OCI-LY7 (cell line): Measurements from ENCODE around the gene CARM1. TPM values are rescaled to one million over a fixed set of nuclear protein-coding genes. Genes with fewer than 3 reads are reported as not detected.

Experiments used
- BruUV-seq: library from RNA; stranded (reverse); fragments of 400-500 nt; replicated peaks from 2 replicates; lab custom pipeline; 2021; lab: Mats Ljungman, UMichigan
- CTCF ChIA-PET: fragments of 300-600 bp; sonication (Branson Sonifier 250); formaldehyde crosslinking; loops from one replicate; lab custom pipeline; 2022; ENCODE audit warnings: antibody characterized with exemption; ENCODE audit not compliant: unreplicated experiment; lab: Charles Lee
- POLR2A ChIA-PET: fragments of 300-600 bp; sonication (Branson Sonifier 250); formaldehyde crosslinking; loops from one replicate; lab custom pipeline; 2022; ENCODE audit warnings: antibody characterized with exemption; lab: Charles Lee
- DNase-seq: peaks from one replicate; pipeline ENCODE4 v3.0.0-alpha.2; 2015; ENCODE audit warnings: low spot score
- H2AFZ ChIP-seq: fragments of 200-600 bp; sonication (generic), shearing (Covaris generic); 2 replicates; pipeline ENCODE4 v1.6.1; 2014; ENCODE audit warnings: mild to moderate bottlenecking, antibody characterized with exemption, low read length, moderate library complexity
- H3K27ac ChIP-seq: fragments of 200-600 bp; sonication (generic); 2 replicates; pipeline ENCODE4 v1.5.1; 2014; ENCODE audit warnings: mixed run types, low read depth, mild to moderate bottlenecking, moderate library complexity, low read length, inconsistent platforms; ENCODE audit not compliant: poor library complexity, severe bottlenecking
- H3K36me3 ChIP-seq: fragments of 200-600 bp; sonication (generic); 2 replicates; pipeline ENCODE4 v1.6.1; 2014; ENCODE audit warnings: mild to moderate bottlenecking, antibody characterized with exemption, low read length, moderate library complexity, mixed read lengths; ENCODE audit not compliant: insufficient read depth
- H3K4me1 ChIP-seq: fragments of 200-600 bp; sonication (generic); 2 replicates; pipeline ENCODE4 v1.5.1; 2014; ENCODE audit warnings: mild to moderate bottlenecking, low read length; ENCODE audit not compliant: insufficient read depth, poor library complexity, severe bottlenecking
- H3K4me2 ChIP-seq: fragments of 200-600 bp; sonication (generic); 2 replicates; pipeline ENCODE4 v1.6.1; 2014; ENCODE audit warnings: mild to moderate bottlenecking, low read length
- H3K4me3 ChIP-seq: fragments of 200-600 bp; sonication (generic); 2 replicates; pipeline ENCODE4 v1.5.1; 2014; ENCODE audit warnings: mild to moderate bottlenecking, low read depth, low read length; ENCODE audit not compliant: poor library complexity, severe bottlenecking
- H3K79me2 ChIP-seq: fragments of 200-600 bp; sonication (generic); 2 replicates; pipeline ENCODE4 v1.6.1; 2016; ENCODE audit warnings: low read depth, mild to moderate bottlenecking, low read length, moderate library complexity, mixed read lengths; ENCODE audit not compliant: insufficient read depth
- H3K9me2 ChIP-seq: fragments of 200-600 bp; sonication (generic); 2 replicates; pipeline ENCODE4 v1.6.1; 2016; ENCODE audit warnings: mild to moderate bottlenecking, low read length, mixed read lengths; ENCODE audit not compliant: insufficient read depth
- H3K9me3 ChIP-seq: fragments of 200-600 bp; sonication (generic); 2 replicates; pipeline ENCODE4 v1.6.1; 2014; ENCODE audit warnings: mild to moderate bottlenecking, mixed run types, low read length, mixed read lengths
- H4K20me1 ChIP-seq: fragments of 200-600 bp; sonication (generic); 2 replicates; pipeline ENCODE4 v1.6.1; 2014; ENCODE audit warnings: mild to moderate bottlenecking, antibody characterized with exemption, low read length, moderate library complexity, mixed read lengths; ENCODE audit not compliant: insufficient read depth
- CTCF ChIP-seq: fragments of 200-600 bp; sonication (generic); conservative IDR thresholded peaks from 2 replicates; pipeline ENCODE4 v1.5.1; 2014; ENCODE audit warnings: mild to moderate bottlenecking, antibody characterized with exemption, low read length, moderate library complexity, mixed read lengths
- EZH2phosphoT487 ChIP-seq: fragments of 200-600 bp; sonication (generic); IDR thresholded peaks from 2 replicates; pipeline ENCODE4 v1.6.1; 2018; ENCODE audit warnings: low read depth, borderline replicate concordance, mild to moderate bottlenecking, mixed run types, antibody characterized with exemption, low read length, moderate library complexity, mixed read lengths
- intact Hi-C: fragments of 100-400 bp; cut with micrococcal nuclease; formaldehyde crosslinking; loops from one replicate; pipeline ENCODE4 v1.10.0; 2022; ENCODE audit not compliant: unreplicated experiment
- total RNA-seq, 2 experiments: library from RNA; depleted of rRNA in 1 of 2; stranded (reverse); fragments of >200 nt in 1 of 2; shearing (Covaris generic) in 1 of 2; gene quantifications; 2 replicates each; pipeline ENCODE4 v1.2.3, GENCODE V29; 2014 to 2022

CARM1 gene
- total RNA-seq, 2 experiments from 2014 or later = 41.2 to 107 TPM

- H3K27ac ChIP-seq = no peak overlapping the region
- no peak overlapping the region for H3K4me3 ChIP-seq
- H3K36me3 ChIP-seq = peaks cover 72% of the 10 kb centered on the region; the same call in 1 of the 2 replicates
- H3K4me2 ChIP-seq = no peak overlapping the region
- ChIA-PET CTCF (no interaction called here), POLR2A (no interaction called here)
- TF ChIP-seq EZH2phosphoT487 = no peak
- TF ChIP-seq CTCF = no peak
- H2AFZ ChIP-seq = no peak overlapping the region
- H3K9me3 ChIP-seq = no peaks in the 10 kb centered on the region
- DNase-seq = no peak
- intact Hi-C loops = no loop called here
- H4K20me1 ChIP-seq = no peaks in the 10 kb centered on the region
- H3K4me1 ChIP-seq = peaks cover 9% of the 10 kb centered on the region
- no peaks in the 10 kb centered on the region; the same call in 1 of the 2 replicates for H3K79me2 ChIP-seq
- no peaks in the 10 kb centered on the region for H3K9me2 ChIP-seq
- BruUV-seq = TSS peak; percentile 73
Measured at GRCh38 chr19:10922638-10923014, 51.3 kb downstream of the CARM1 start.

GRCh38 chr19:10923260-10924112, 52.1 kb downstream of the CARM1 start:
- Histone ChIP-seq H3K4me3 (no peak overlapping the region), H3K9me3 (no peaks in the 10 kb centered on the region), H3K36me3 (peaks cover 63% of the 10 kb centered on the region; the same call in 1 of the 2 replicates), H3K4me1 (peaks cover 10% of the 10 kb centered on the region), H3K9me2 (no peaks in the 10 kb centered on the region), H3K27ac (no peak overlapping the region), H3K79me2 (peaks cover 3% of the 10 kb centered on the region; the same call in 1 of the 2 replicates), H4K20me1 (no peaks in the 10 kb centered on the region), H2AFZ (no peak overlapping the region), H3K4me2 (no peak overlapping the region)
- TF ChIP-seq EZH2phosphoT487 (no peak), CTCF (no peak)
- no peak for DNase-seq
- CTCF ChIA-PET = no interaction called here
- POLR2A ChIA-PET = no interaction called here
- intact Hi-C loops = no loop called here
- no TSS peak for BruUV-seq

GRCh38 chr19:10924597-10924996, 53.2 kb downstream of the CARM1 start:
- H2AFZ ChIP-seq = no peak overlapping the region
- no peak overlapping the region for H3K27ac ChIP-seq
- peaks cover 52% of the 10 kb centered on the region; the same call in 1 of the 2 replicates for H3K36me3 ChIP-seq
- CTCF ChIA-PET = no interaction called here
- H4K20me1 ChIP-seq = no peaks in the 10 kb centered on the region
- no peaks in the 10 kb centered on the region for H3K9me3 ChIP-seq
- H3K79me2 ChIP-seq = peaks cover 8% of the 10 kb centered on the region
- BruUV-seq = no TSS peak
- DNase-seq = no peak
- H3K4me2 ChIP-seq = no peak overlapping the region
- H3K9me2 ChIP-seq = no peaks in the 10 kb centered on the region
- POLR2A ChIA-PET = no interaction called here
- H3K4me1 ChIP-seq = peaks cover 11% of the 10 kb centered on the region
- TF ChIP-seq EZH2phosphoT487 (no peak), CTCF (no peak)
- intact Hi-C loops = no loop called here
- no peak overlapping the region for H3K4me3 ChIP-seq
